HepG2 (cell line): ENCODE measurements around the gene NDUFS2. TPM values are rescaled to one million over a fixed set of nuclear protein-coding genes. Genes with fewer than 3 reads are reported as not detected.

Experiments used
- ATAC-seq: fragments of 200-7000 bp; cut with Tn5 transposase; 3 replicates; pipeline ENCODE4 v1.9.1; 2020; ENCODE audit warnings: mild to moderate bottlenecking, moderate library complexity
- BruUV-seq: library from RNA; stranded (reverse); fragments of 400-500 nt; replicated peaks from 2 replicates; lab custom pipeline; 2021; lab: Mats Ljungman, UMichigan
- CTCF ChIA-PET: fragments of 300-600 bp; formaldehyde crosslinking; extraction: SDS; loops from one replicate; lab custom pipeline; 2021; ENCODE audit warnings: low total read pairs, inconsistent platforms, low intra/inter-chr PET ratio; lab: Yijun Ruan, JAX
- POLR2A ChIA-PET: fragments of 350-600 bp; sonication (Branson Sonifier 250); formaldehyde crosslinking; loops from one replicate; lab custom pipeline; 2020; ENCODE audit warnings: antibody characterized with exemption, inconsistent platforms; lab: Yijun Ruan, JAX
- DNase-seq: peaks from one replicate; pipeline ENCODE4 v3.0.0-alpha.2; 2015; ENCODE audit warnings: low spot score
- FAIRE-seq: peaks from 3 replicates; lab custom pipeline; 2011; peaks lifted over from hg19 to GRCh38; lab: Jason Lieb, UNC
- H2AFZ ChIP-seq: one replicate; pipeline ENCODE4 v1.6.1; 2011; ENCODE audit warnings: low read length, inconsistent platforms
- H3K27ac ChIP-seq: fragments of 300-600 bp; 3 replicates; pipeline ENCODE4 v1.8.0; 2011; ENCODE audit warnings: mixed run types, mild to moderate bottlenecking, mixed read lengths, low read length, inconsistent platforms; ENCODE audit not compliant: insufficient read depth; ENCODE audit errors: extremely low read length
- H3K27me3 ChIP-seq, 2 experiments: fragments of 200-600 bp in 1 of 2; 2 replicates in 1 of 2; 3 replicates in 1 of 2; pipeline versions ENCODE4 v1.6.0 to v1.8.0; 2011; ENCODE audit warnings: low read length in 2 of 2, mild to moderate bottlenecking in 2 of 2, moderate library complexity in 2 of 2, inconsistent platforms in 1 of 2; ENCODE audit not compliant: insufficient read depth in 2 of 2, control insufficient read depth in 1 of 2
- H3K36me3 ChIP-seq, 2 experiments: fragments of 200-600 bp in 1 of 2; replicated peaks in 1 of 2; 2 replicates in 1 of 2; 3 replicates in 1 of 2; pipeline versions ENCODE4 v1.5.1 to v1.8.0; 2011; ENCODE audit warnings: low read length in 2 of 2, inconsistent platforms in 1 of 2; ENCODE audit not compliant: insufficient read depth in 2 of 2, control insufficient read depth in 1 of 2
- H3K4me1 ChIP-seq: 2 replicates; pipeline ENCODE4 v1.5.1; 2012; ENCODE audit warnings: low read length, inconsistent platforms; ENCODE audit not compliant: insufficient read depth
- H3K4me2 ChIP-seq: 2 replicates; pipeline ENCODE4 v1.6.0; 2011; ENCODE audit warnings: low read depth, low read length, inconsistent platforms
- H3K4me3 ChIP-seq, 3 experiments: fragments of 200-600 bp in 1 of 3; sonication (generic), shearing (Covaris generic) in 1 of 3; replicated peaks in 1 of 3; 2 replicates each; pipeline ENCODE4 v1.5.1; 2011 to 2016; ENCODE audit warnings: low read length in 3 of 3, inconsistent platforms in 2 of 3, low read depth in 2 of 3, mild to moderate bottlenecking in 2 of 3, control low read depth in 1 of 3, mixed read lengths in 1 of 3; ENCODE audit not compliant: insufficient read depth in 1 of 3
- H3K79me2 ChIP-seq: one replicate; pipeline ENCODE4 v1.6.1; 2011; ENCODE audit warnings: low read length, inconsistent platforms; ENCODE audit not compliant: insufficient read depth
- H3K9ac ChIP-seq: 2 replicates; pipeline ENCODE4 v1.6.0; 2011; ENCODE audit warnings: mild to moderate bottlenecking, low read depth, low read length, inconsistent platforms; ENCODE audit not compliant: insufficient read depth
- H3K9me3 ChIP-seq: 2 replicates; pipeline ENCODE4 v1.5.1; 2012; ENCODE audit warnings: mild to moderate bottlenecking, low read length
- H4K20me1 ChIP-seq: 2 replicates; pipeline ENCODE4 v1.6.0; 2011; ENCODE audit warnings: inconsistent platforms, mild to moderate bottlenecking, low read length, moderate library complexity; ENCODE audit not compliant: insufficient read depth
- FOXK2 ChIP-seq: fragments of 450-650 bp; IDR thresholded peaks from 2 replicates; pipeline ENCODE4 v1.6.1; 2016
- MED13 ChIP-seq: sonication (generic); formaldehyde crosslinking; IDR thresholded peaks from 2 replicates; pipeline ENCODE4 v1.5.0; 2020; ENCODE audit warnings: missing genetic modification reagents
- RARG ChIP-seq: sonication (generic); formaldehyde crosslinking; IDR thresholded peaks from 2 replicates; pipeline ENCODE4 v1.4.0; 2020; ENCODE audit warnings: low read depth, mild to moderate bottlenecking, missing genetic modification reagents
- ZMYM4 ChIP-seq: sonication (generic); formaldehyde crosslinking; IDR thresholded peaks from 2 replicates; pipeline ENCODE4 v1.8.1; 2023; ENCODE audit warnings: mild to moderate bottlenecking, missing genetic modification reagents
- ZNF367 ChIP-seq: sonication (generic); formaldehyde crosslinking; IDR thresholded peaks from 2 replicates; pipeline ENCODE4 v1.4.0; 2020; ENCODE audit warnings: missing genetic modification reagents, borderline replicate concordance
- ZNF562 ChIP-seq: sonication (generic); formaldehyde crosslinking; IDR thresholded peaks from 2 replicates; pipeline ENCODE4 v1.8.0; 2022; ENCODE audit warnings: missing genetic modification reagents, borderline replicate concordance
- ZNF619 ChIP-seq: sonication (generic); formaldehyde crosslinking; IDR thresholded peaks from 2 replicates; pipeline ENCODE4 v1.4.0; 2020; ENCODE audit warnings: mild to moderate bottlenecking, missing genetic modification reagents
- ZNF724P ChIP-seq: sonication (generic); formaldehyde crosslinking; IDR thresholded peaks from 2 replicates; pipeline ENCODE4 v1.8.0; 2022; ENCODE audit warnings: missing genetic modification reagents, borderline replicate concordance
- ZSCAN30 ChIP-seq: sonication (generic); formaldehyde crosslinking; IDR thresholded peaks from 2 replicates; pipeline ENCODE4 v1.5.0; 2020; ENCODE audit warnings: mild to moderate bottlenecking, missing genetic modification reagents
- WGBS: methylation state at CpG from one replicate; pipeline ENCODE4 v1.1.6; 2017; ENCODE audit warnings: low lambda C conversion rate; 5-methylcytosine and 5-hydroxymethylcytosine counted together
- in situ Hi-C: cut with HindIII; loops from 2 replicates; pipeline ENCODE4 v1.10.0; 2017; ENCODE audit warnings: low pct_unique_long_range_greater_than_20kb; ENCODE audit not compliant: extremely low pct_ligation_motif_present
- intact Hi-C: fragments of 100-400 bp; cut with micrococcal nuclease; formaldehyde crosslinking; loops from one replicate; pipeline ENCODE4 v1.10.0; 2022; ENCODE audit not compliant: unreplicated experiment
- polyA plus RNA-seq, 8 experiments: library from polyadenylated mRNA; depleted of rRNA in 3 of 8; stranded (reverse) in 7 of 8; unstranded in 1 of 8; fragments of >200 nt; fragmentation: Illumina TruSeq in 4 of 8; extraction: Trizol in 4 of 8; gene quantifications; 2 replicates each; pipeline versions ENCODE4 v1.2.1 to v1.2.3, GENCODE V29; 2011 to 2016; ENCODE audit warnings: low read depth in 4 of 8, missing spikeins in 1 of 8, mixed read lengths in 1 of 8; ENCODE audit not compliant: insufficient read depth in 1 of 8
- total RNA-seq, 5 experiments: library from RNA; depleted of rRNA; stranded (reverse); fragments of >200 nt; fragmentation: Illumina TruSeq; extraction: Trizol; gene quantifications; 2 replicates each; pipeline ENCODE4 v1.2.3, GENCODE V29; 2016; ENCODE audit warnings: low read depth in 1 of 5
- TF ChIP-seq, protein P1 (sequence below): IDR thresholded peaks from 2 replicates; pipeline ENCODE4 v1.6.1; 2018; ENCODE audit warnings: missing genetic modification reagents
- TF ChIP-seq, protein P2 (sequence below): sonication (generic); formaldehyde crosslinking; conservative IDR thresholded peaks from 2 replicates; pipeline ENCODE4 v1.8.0; 2022; ENCODE audit warnings: mild to moderate bottlenecking, moderate library complexity, missing genetic modification reagents
- TF ChIP-seq, protein P3 (sequence below): sonication (generic); formaldehyde crosslinking; IDR thresholded peaks from 2 replicates; pipeline ENCODE4 v1.5.0; 2020; ENCODE audit warnings: mild to moderate bottlenecking, missing genetic modification reagents, borderline replicate concordance

The NDUFS2 gene
- total and polyA plus RNA-seq, 2 of the 13 experiments (the other 11 are each of a cell fraction or from before 2014, with no cell fraction given), result 89.9 to 118 TPM

DNA sequence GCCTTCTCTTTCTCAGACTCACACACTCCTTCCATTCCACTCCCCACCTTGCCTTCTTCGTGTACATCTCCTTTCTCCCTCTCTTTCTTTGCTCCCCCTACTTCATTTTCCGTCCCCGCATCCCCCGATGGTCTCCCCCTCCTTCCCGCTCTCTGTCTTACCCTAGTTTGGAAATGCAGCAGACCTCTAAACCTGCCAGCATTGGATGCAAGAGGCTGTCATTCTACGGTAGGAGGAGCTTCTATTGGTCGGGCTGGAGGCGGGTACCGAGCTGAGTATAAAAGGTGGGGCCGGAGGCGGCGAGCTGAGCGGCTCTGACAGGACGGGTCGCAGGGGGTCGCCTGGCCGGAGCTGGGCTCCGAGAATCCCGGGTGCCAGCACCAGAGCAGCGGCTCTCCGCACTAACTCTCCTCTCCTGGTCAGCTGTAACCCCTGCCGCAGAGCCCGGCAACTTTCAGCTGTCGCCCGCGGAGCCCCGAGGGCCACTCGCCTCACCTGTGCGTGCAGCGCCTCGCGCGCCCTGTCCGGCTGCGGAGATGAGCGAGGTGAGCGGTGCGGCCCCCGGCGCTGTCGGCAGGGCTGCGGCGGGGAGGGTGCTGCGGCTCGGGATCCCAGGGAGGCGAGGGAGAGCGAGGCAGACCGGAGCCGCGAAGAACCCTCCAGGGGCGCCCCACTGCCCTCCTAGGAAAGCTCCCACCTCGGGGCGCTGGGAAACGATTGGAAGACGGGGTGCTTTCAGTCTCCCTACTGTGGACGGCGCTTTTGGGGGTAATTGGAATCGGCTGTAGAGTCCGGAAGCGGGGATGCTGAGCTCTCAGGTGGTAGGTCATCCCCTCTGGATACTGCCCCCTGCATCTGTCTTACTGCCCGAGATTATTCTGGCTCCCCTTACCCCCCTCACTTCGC lies 56.5 kb downstream of the NDUFS2 start, which contains the start of gene PCP4L1 (continued):
- TF ChIP-seq, protein P1, sequence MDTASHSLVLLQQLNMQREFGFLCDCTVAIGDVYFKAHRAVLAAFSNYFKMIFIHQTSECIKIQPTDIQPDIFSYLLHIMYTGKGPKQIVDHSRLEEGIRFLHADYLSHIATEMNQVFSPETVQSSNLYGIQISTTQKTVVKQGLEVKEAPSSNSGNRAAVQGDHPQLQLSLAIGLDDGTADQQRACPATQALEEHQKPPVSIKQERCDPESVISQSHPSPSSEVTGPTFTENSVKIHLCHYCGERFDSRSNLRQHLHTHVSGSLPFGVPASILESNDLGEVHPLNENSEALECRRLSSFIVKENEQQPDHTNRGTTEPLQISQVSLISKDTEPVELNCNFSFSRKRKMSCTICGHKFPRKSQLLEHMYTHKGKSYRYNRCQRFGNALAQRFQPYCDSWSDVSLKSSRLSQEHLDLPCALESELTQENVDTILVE, result no peak
- no peak for TF ChIP-seq ZNF367 (CRISPR knock-in tag)
- TF ChIP-seq, protein P2, sequence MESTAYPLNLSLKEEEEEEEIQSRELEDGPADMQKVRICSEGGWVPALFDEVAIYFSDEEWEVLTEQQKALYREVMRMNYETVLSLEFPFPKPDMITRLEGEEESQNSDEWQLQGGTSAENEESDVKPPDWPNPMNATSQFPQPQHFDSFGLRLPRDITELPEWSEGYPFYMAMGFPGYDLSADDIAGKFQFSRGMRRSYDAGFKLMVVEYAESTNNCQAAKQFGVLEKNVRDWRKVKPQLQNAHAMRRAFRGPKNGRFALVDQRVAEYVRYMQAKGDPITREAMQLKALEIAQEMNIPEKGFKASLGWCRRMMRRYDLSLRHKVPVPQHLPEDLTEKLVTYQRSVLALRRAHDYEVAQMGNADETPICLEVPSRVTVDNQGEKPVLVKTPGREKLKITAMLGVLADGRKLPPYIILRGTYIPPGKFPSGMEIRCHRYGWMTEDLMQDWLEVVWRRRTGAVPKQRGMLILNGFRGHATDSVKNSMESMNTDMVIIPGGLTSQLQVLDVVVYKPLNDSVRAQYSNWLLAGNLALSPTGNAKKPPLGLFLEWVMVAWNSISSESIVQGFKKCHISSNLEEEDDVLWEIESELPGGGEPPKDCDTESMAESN, result no peak
- TF ChIP-seq ZMYM4, result 0 out of 2 replicates have a peak, but pooled peaks have one; percentile 15
- no peak for TF ChIP-seq ZNF619 (CRISPR knock-in tag)
- TF ChIP-seq ZNF562, result no peak
- no peak for TF ChIP-seq MED13 (CRISPR knock-in tag)

DNA sequence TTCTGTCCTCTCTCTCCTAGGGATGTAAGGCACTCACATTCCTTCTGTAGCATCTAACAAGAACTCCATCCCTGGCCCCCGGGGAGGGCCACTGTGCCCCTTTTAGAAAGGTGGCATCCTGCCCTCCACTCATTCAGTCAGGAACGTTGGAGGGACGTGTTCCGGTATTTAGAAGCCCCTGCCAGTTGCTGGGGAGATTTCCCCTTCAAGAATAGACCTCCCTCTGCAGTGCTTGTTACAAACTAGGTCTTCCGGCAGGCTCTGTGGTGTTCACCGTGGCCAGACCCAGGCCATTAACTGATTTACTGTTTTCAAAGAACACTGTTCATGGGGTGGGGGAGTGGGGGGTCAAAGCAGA lies 57.2 kb downstream of the NDUFS2 start:
- ChIA-PET POLR2A (no interaction called here), CTCF (no interaction called here)
- Histone ChIP-seq H3K79me2 (no peaks in the 10 kb centered on the region), H3K9ac (no peak overlapping the region), H3K27ac (no peak overlapping the region), H3K4me3 (0 out of 6 replicates have a peak overlapping the region, but pooled peaks of 1 of the 3 experiments have one; percentile 44), H3K4me1 (peaks cover 51% of the 10 kb centered on the region), H3K27me3 (peaks cover 0 to 16% of the 10 kb centered on the region in 2 experiments; a peak in 3 of 5 replicates), H3K9me3 (peaks cover 11% of the 10 kb centered on the region), H4K20me1 (no peaks in the 10 kb centered on the region), H3K36me3 (no peaks in the 10 kb centered on the region), H2AFZ (no peak overlapping the region), H3K4me2 (no peak overlapping the region)
- no TSS peak for BruUV-seq
- FAIRE-seq (no peak), ATAC-seq (no peak), DNase-seq (no peak)
- WGBS, result 89% methylated on average over 6 of the region's 6 CpGs
- intact Hi-C loops, result no loop called here
- in situ Hi-C loops, result no loop called here
- TF ChIP-seq, protein P3, sequence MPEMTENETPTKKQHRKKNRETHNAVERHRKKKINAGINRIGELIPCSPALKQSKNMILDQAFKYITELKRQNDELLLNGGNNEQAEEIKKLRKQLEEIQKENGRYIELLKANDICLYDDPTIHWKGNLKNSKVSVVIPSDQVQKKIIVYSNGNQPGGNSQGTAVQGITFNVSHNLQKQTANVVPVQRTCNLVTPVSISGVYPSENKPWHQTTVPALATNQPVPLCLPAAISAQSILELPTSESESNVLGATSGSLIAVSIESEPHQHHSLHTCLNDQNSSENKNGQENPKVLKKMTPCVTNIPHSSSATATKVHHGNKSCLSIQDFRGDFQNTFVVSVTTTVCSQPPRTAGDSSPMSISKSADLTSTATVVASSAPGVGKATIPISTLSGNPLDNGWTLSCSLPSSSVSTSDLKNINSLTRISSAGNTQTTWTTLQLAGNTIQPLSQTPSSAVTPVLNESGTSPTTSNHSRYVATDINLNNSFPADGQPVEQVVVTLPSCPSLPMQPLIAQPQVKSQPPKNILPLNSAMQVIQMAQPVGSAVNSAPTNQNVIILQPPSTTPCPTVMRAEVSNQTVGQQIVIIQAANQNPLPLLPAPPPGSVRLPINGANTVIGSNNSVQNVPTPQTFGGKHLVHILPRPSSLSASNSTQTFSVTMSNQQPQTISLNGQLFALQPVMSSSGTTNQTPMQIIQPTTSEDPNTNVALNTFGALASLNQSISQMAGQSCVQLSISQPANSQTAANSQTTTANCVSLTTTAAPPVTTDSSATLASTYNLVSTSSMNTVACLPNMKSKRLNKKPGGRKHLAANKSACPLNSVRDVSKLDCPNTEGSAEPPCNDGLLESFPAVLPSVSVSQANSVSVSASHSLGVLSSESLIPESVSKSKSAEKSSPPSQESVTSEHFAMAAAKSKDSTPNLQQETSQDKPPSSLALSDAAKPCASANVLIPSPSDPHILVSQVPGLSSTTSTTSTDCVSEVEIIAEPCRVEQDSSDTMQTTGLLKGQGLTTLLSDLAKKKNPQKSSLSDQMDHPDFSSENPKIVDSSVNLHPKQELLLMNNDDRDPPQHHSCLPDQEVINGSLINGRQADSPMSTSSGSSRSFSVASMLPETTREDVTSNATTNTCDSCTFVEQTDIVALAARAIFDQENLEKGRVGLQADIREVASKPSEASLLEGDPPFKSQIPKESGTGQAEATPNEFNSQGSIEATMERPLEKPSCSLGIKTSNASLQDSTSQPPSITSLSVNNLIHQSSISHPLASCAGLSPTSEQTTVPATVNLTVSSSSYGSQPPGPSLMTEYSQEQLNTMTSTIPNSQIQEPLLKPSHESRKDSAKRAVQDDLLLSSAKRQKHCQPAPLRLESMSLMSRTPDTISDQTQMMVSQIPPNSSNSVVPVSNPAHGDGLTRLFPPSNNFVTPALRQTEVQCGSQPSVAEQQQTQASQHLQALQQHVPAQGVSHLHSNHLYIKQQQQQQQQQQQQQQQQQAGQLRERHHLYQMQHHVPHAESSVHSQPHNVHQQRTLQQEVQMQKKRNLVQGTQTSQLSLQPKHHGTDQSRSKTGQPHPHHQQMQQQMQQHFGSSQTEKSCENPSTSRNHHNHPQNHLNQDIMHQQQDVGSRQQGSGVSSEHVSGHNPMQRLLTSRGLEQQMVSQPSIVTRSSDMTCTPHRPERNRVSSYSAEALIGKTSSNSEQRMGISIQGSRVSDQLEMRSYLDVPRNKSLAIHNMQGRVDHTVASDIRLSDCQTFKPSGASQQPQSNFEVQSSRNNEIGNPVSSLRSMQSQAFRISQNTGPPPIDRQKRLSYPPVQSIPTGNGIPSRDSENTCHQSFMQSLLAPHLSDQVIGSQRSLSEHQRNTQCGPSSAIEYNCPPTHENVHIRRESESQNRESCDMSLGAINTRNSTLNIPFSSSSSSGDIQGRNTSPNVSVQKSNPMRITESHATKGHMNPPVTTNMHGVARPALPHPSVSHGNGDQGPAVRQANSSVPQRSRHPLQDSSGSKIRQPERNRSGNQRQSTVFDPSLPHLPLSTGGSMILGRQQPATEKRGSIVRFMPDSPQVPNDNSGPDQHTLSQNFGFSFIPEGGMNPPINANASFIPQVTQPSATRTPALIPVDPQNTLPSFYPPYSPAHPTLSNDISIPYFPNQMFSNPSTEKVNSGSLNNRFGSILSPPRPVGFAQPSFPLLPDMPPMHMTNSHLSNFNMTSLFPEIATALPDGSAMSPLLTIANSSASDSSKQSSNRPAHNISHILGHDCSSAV, result no peak
- no peak for TF ChIP-seq ZNF724P
- no peak for TF ChIP-seq ZSCAN30 (CRISPR knock-in tag)
- no peak for TF ChIP-seq RARG (CRISPR knock-in tag)
- TF ChIP-seq FOXK2, result no peak
